ENCODE measurements around the gene RUNX1. TPM values are rescaled to one million over a fixed set of nuclear protein-coding genes. Genes with fewer than 3 reads are reported as not detected.

RUNX1 gene
- total and polyA plus RNA-seq, 2 of the 13 experiments (the other 11 are each of a cell fraction or from before 2014, with no cell fraction given), result 5.4 to 6.4 TPM

DNA sequence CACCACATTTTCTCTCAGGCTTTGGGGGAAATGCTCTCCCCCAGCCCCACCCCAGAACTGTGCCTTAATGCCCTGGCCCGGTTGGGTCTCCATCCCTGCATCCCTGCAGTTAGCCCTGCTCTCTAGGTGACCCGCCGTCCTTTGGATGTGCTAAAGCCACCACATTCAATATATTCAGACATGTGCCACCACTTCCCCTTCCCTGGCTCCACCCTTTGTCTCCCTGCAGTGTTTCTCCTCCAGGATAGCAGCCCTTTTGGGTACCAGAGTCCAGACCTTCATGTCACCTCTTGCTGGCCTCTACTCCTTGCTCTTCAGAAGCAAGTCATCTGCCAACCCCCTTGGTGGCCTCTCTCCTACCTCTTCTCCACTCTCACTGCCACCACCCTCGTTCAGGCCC lies 41.8 kb downstream of the RUNX1 start (continued):
- TF ChIP-seq, protein P1, sequence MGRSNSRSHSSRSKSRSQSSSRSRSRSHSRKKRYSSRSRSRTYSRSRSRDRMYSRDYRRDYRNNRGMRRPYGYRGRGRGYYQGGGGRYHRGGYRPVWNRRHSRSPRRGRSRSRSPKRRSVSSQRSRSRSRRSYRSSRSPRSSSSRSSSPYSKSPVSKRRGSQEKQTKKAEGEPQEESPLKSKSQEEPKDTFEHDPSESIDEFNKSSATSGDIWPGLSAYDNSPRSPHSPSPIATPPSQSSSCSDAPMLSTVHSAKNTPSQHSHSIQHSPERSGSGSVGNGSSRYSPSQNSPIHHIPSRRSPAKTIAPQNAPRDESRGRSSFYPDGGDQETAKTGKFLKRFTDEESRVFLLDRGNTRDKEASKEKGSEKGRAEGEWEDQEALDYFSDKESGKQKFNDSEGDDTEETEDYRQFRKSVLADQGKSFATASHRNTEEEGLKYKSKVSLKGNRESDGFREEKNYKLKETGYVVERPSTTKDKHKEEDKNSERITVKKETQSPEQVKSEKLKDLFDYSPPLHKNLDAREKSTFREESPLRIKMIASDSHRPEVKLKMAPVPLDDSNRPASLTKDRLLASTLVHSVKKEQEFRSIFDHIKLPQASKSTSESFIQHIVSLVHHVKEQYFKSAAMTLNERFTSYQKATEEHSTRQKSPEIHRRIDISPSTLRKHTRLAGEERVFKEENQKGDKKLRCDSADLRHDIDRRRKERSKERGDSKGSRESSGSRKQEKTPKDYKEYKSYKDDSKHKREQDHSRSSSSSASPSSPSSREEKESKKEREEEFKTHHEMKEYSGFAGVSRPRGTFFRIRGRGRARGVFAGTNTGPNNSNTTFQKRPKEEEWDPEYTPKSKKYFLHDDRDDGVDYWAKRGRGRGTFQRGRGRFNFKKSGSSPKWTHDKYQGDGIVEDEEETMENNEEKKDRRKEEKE (IDR thresholded peaks at IDR 0.05), result no peak
- TF ChIP-seq HNF4A (CRISPR knock-in tag; IDR thresholded peaks at IDR 0.05) (no peak), HHEX (CRISPR knock-in tag; IDR thresholded peaks at IDR 0.05) (no peak), ZNF263 (CRISPR knock-in tag; IDR thresholded peaks at IDR 0.05) (no peak), AGO2 (optimal IDR thresholded peaks at IDR 0.05; ENCODE audit: low read depth, low read length) (no peak), HNF4G (IDR thresholded peaks at IDR 0.05; ENCODE audit: borderline replicate concordance, low read depth, low read length) (no peak), HNF4G (CRISPR knock-in tag; IDR thresholded peaks at IDR 0.05; ENCODE audit: borderline replicate concordance, low read depth) (no peak), TOE1 (CRISPR knock-in tag; IDR thresholded peaks at IDR 0.05) (no peak)
- TF ChIP-seq, protein P2, sequence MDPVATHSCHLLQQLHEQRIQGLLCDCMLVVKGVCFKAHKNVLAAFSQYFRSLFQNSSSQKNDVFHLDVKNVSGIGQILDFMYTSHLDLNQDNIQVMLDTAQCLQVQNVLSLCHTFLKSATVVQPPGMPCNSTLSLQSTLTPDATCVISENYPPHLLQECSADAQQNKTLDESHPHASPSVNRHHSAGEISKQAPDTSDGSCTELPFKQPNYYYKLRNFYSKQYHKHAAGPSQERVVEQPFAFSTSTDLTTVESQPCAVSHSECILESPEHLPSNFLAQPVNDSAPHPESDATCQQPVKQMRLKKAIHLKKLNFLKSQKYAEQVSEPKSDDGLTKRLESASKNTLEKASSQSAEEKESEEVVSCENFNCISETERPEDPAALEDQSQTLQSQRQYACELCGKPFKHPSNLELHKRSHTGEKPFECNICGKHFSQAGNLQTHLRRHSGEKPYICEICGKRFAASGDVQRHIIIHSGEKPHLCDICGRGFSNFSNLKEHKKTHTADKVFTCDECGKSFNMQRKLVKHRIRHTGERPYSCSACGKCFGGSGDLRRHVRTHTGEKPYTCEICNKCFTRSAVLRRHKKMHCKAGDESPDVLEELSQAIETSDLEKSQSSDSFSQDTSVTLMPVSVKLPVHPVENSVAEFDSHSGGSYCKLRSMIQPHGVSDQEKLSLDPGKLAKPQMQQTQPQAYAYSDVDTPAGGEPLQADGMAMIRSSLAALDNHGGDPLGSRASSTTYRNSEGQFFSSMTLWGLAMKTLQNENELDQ (CRISPR knock-in tag; IDR thresholded peaks at IDR 0.05; ENCODE audit: borderline replicate concordance), result no peak
- TF ChIP-seq, protein P3, sequence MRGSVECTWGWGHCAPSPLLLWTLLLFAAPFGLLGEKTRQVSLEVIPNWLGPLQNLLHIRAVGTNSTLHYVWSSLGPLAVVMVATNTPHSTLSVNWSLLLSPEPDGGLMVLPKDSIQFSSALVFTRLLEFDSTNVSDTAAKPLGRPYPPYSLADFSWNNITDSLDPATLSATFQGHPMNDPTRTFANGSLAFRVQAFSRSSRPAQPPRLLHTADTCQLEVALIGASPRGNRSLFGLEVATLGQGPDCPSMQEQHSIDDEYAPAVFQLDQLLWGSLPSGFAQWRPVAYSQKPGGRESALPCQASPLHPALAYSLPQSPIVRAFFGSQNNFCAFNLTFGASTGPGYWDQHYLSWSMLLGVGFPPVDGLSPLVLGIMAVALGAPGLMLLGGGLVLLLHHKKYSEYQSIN (CRISPR knock-in tag; IDR thresholded peaks at IDR 0.05; ENCODE audit: borderline replicate concordance), result no peak

All from HepG2 (cell line).